IMR-90 (cell line): ENCODE results near the gene CD72. TPM values are rescaled to one million over a fixed set of nuclear protein-coding genes. Genes with fewer than 3 reads are reported as not detected.

ENCODE experiments used
- ATAC-seq: fragments of 200-7000 bp; cut with Tn5 transposase; 2 replicates; pipeline ENCODE4 v1.9.1; 2020; ENCODE audit warnings: low read depth, mild to moderate bottlenecking, moderate library complexity
- BruUV-seq: library from RNA; stranded (reverse); fragments of 400-500 nt; replicated peaks from 2 replicates; lab custom pipeline; 2021; lab: Mats Ljungman, UMichigan
- CTCF ChIA-PET: fragments of 300-600 bp; formaldehyde crosslinking; extraction: SDS; loops from one replicate; lab custom pipeline; 2021; ENCODE audit warnings: antibody characterized with exemption; lab: Yijun Ruan, JAX
- POLR2A ChIA-PET: fragments of 300-600 bp; sonication (Branson Sonifier 250); formaldehyde crosslinking; loops from one replicate; lab custom pipeline; 2022; ENCODE audit warnings: antibody characterized with exemption; ENCODE audit not compliant: unreplicated experiment; lab: Charles Lee
- DNase-seq: peaks from one replicate; pipeline ENCODE4 v3.0.0; 2013
- H2AFZ ChIP-seq: replicated peaks from 2 replicates; pipeline ENCODE3; 2013; ENCODE audit warnings: low read length, mild to moderate bottlenecking; ENCODE audit not compliant: poor library complexity
- H2AK5ac ChIP-seq: 2 replicates; pipeline ENCODE4 v1.6.1; 2013; ENCODE audit warnings: low read depth, low read length, inconsistent platforms
- H2AK9ac ChIP-seq: replicated peaks from 2 replicates; pipeline ENCODE3; 2013; ENCODE audit warnings: mild to moderate bottlenecking, low read depth, low read length, moderate library complexity; ENCODE audit not compliant: poor library complexity
- H2BK120ac ChIP-seq: 2 replicates; pipeline ENCODE4 v1.6.1; 2013; ENCODE audit warnings: low read depth, low read length, inconsistent platforms
- H2BK15ac ChIP-seq: 3 replicates; pipeline ENCODE4 v1.6.1; 2013; ENCODE audit warnings: low read depth, low read length, inconsistent platforms
- H2BK20ac ChIP-seq: 2 replicates; pipeline ENCODE4 v1.6.1; 2013; ENCODE audit warnings: low read depth, mild to moderate bottlenecking, inconsistent platforms, low read length, moderate library complexity
- H2BK5ac ChIP-seq: 2 replicates; pipeline ENCODE4 v1.6.1; 2013; ENCODE audit warnings: mild to moderate bottlenecking, low read depth, low read length, inconsistent platforms; ENCODE audit not compliant: poor library complexity, severe bottlenecking
- H3K14ac ChIP-seq: replicated peaks from 2 replicates; pipeline ENCODE4 v1.6.1; 2013; ENCODE audit warnings: low read depth, low read length, inconsistent platforms
- H3K18ac ChIP-seq: 2 replicates; pipeline ENCODE4 v1.6.1; 2013; ENCODE audit warnings: low read depth, low read length, control low read depth
- H3K23ac ChIP-seq: 2 replicates; pipeline ENCODE4 v1.6.1; 2013; ENCODE audit warnings: low read depth, low read length, inconsistent platforms
- H3K27ac ChIP-seq: 2 replicates; pipeline ENCODE4 v1.5.1; 2013; ENCODE audit warnings: mild to moderate bottlenecking, control low read depth, low read length; ENCODE audit not compliant: insufficient read depth
- H3K27me3 ChIP-seq: 2 replicates; pipeline ENCODE4 v1.6.1; 2013; ENCODE audit warnings: low read length; ENCODE audit not compliant: control insufficient read depth, insufficient read depth
- H3K36me3 ChIP-seq: 2 replicates; pipeline ENCODE4 v1.6.1; 2013; ENCODE audit warnings: low read length, mixed read lengths; ENCODE audit not compliant: control insufficient read depth, insufficient read depth
- H3K4ac ChIP-seq: 2 replicates; pipeline ENCODE4 v1.6.1; 2013; ENCODE audit warnings: low read depth, low read length, inconsistent platforms
- H3K4me1 ChIP-seq: 2 replicates; pipeline ENCODE4 v1.6.1; 2013; ENCODE audit warnings: low read length, mixed read lengths; ENCODE audit not compliant: control insufficient read depth, insufficient read depth
- H3K4me2 ChIP-seq: 2 replicates; pipeline ENCODE4 v1.6.1; 2013; ENCODE audit warnings: low read depth, mild to moderate bottlenecking, control low read depth, low read length, moderate library complexity
- H3K4me3 ChIP-seq: 2 replicates; pipeline ENCODE4 v1.5.1; 2013; ENCODE audit warnings: low read depth, mild to moderate bottlenecking, control low read depth, low read length, moderate library complexity; ENCODE audit not compliant: insufficient read depth
- H3K56ac ChIP-seq: 2 replicates; pipeline ENCODE4 v1.6.1; 2013; ENCODE audit warnings: low read length, inconsistent platforms; ENCODE audit not compliant: insufficient read depth; ENCODE audit errors: extremely low read depth
- H3K79me1 ChIP-seq, 2 experiments: 2 replicates each; pipeline ENCODE4 v1.6.1; 2013; ENCODE audit warnings: low read length in 2 of 2, inconsistent platforms in 1 of 2, low read depth in 1 of 2
- H3K9ac ChIP-seq: 2 replicates; pipeline ENCODE4 v1.6.1; 2013; ENCODE audit warnings: low read depth, low read length, control low read depth
- H3K9me1 ChIP-seq: 2 replicates; pipeline ENCODE4 v1.6.1; 2013; ENCODE audit warnings: low read length, inconsistent platforms; ENCODE audit not compliant: insufficient read depth
- H3K9me3 ChIP-seq: 2 replicates; pipeline ENCODE4 v1.6.1; 2013; ENCODE audit warnings: low read length; ENCODE audit not compliant: control insufficient read depth, insufficient read depth
- H4K20me1 ChIP-seq: 2 replicates; pipeline ENCODE4 v1.6.1; 2013; ENCODE audit warnings: low read length, inconsistent platforms; ENCODE audit not compliant: insufficient read depth
- H4K5ac ChIP-seq: 2 replicates; pipeline ENCODE4 v1.6.1; 2013; ENCODE audit warnings: mild to moderate bottlenecking, low read depth, low read length, control low read depth
- H4K8ac ChIP-seq, 2 experiments: 2 replicates each; pipeline ENCODE4 v1.6.1; 2013; ENCODE audit warnings: low read depth in 2 of 2, low read length in 2 of 2, control low read depth in 1 of 2, inconsistent platforms in 1 of 2
- H4K91ac ChIP-seq: 2 replicates; pipeline ENCODE4 v1.6.1; 2013; ENCODE audit warnings: low read depth, low read length, inconsistent platforms; ENCODE audit not compliant: insufficient read depth
- CEBPB ChIP-seq: IDR thresholded peaks from 2 replicates; pipeline ENCODE4 v1.6.1; 2012; ENCODE audit warnings: low read depth, low read length, improper control_type of control experiment
- MAZ ChIP-seq: IDR thresholded peaks from 2 replicates; pipeline ENCODE4 v1.6.1; 2012; ENCODE audit warnings: low read depth, mild to moderate bottlenecking, low read length, improper control_type of control experiment, moderate library complexity, borderline replicate concordance
- WGBS, 2 experiments: methylation state at CpG; one replicate each; pipeline versions ENCODE4 v1.1.5 to v1.1.7; 2013; ENCODE audit warnings: missing lambda C conversion rate in 2 of 2; ENCODE audit not compliant: insufficient read length in 1 of 2; ENCODE audit errors: extremely low coverage in 2 of 2; 5-methylcytosine and 5-hydroxymethylcytosine counted together
- dilution Hi-C: fragments of 300-500 bp; cut with HindIII; formaldehyde crosslinking; loops from one replicate; pipeline ENCODE4 v1.14.3; 2018; ENCODE audit warnings: low sequenced_read_pairs; ENCODE audit not compliant: unreplicated experiment
- in situ Hi-C: fragments of 300-500 bp; cut with MboI; formaldehyde crosslinking; loops from 3 replicates; pipeline ENCODE4 v1.14.3; 2019; ENCODE audit warnings: low sequenced_read_pairs, inconsistent platforms, mixed read lengths
- intact Hi-C: fragments of 100-400 bp; cut with micrococcal nuclease; formaldehyde crosslinking; loops from 2 replicates; pipeline ENCODE4 v1.10.0; 2022
- polyA plus RNA-seq, 3 experiments: library from polyadenylated mRNA; depleted of rRNA; stranded (reverse); fragments of >200 nt; gene quantifications; 2 replicates each; pipeline ENCODE4 v1.2.3, GENCODE V29; 2012; ENCODE audit warnings: low replicate concordance in 1 of 3
- total RNA-seq: library from RNA; depleted of rRNA; stranded (reverse); fragments of >200 nt; gene quantifications from 2 replicates; pipeline ENCODE4 v1.2.3, GENCODE V29; 2012

The CD72 gene
- total and polyA plus RNA-seq, 2 of the 4 experiments (the other 2 are of a cell fraction): 0.36 to 0.58 TPM

DNA sequence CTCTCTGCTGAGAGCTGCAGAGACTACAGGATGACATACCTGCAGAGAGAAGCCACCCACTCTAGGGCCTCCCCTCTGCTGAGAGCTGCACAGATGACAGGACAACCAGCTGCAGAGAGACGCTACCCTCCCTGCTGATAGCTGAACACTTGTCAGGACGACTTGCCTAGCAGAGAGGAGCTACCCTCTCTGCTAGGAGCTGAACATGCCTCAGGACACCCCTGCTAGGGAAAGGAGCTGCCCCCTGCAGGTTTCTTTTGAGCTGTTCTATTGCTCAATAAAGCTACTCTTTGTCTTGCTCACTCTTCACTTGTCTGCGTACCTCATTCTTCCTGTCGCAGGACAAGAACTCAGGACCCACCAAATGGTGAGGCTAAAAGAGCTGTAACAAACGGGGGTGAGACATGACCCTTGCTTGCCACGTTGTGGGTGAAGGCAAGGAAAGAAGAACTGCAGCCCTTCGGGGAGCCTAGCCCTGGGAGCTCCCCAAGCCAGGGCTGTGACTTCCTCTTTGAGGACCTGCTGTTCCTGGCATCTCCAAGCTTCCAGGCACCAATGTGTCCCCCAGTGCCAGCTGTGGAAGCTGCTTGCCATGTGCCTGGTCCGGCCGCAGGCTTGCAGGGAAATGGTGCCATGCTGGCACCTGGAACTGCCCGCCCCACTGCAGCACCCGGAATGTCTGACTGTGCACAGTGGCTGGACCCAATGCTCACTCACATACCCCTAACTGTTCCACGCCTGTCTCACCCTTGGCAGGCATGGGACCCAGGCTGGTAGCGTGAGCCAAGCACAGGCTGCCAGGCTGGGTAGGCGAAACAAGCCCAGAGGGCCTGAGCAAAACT is 18.2 kb downstream of the CD72 start:
- Histone ChIP-seq H4K91ac (no peak overlapping the region), H3K9me3 (no peaks in the 10 kb centered on the region; the same call in 1 of the 2 replicates), H2AFZ (no peak overlapping the region), H4K5ac (no peak overlapping the region), H2AK5ac (no peak overlapping the region), H2BK120ac (no peak overlapping the region), H3K4me2 (no peak overlapping the region), H3K14ac (no peak overlapping the region), H3K23ac (no peak overlapping the region), H3K79me1 (peaks cover 3 to 4% of the 10 kb centered on the region in 2 experiments; a peak in 1 of 4 replicates), H3K18ac (no peak overlapping the region), H3K36me3 (no peaks in the 10 kb centered on the region), H3K4ac (no peak overlapping the region), H2BK20ac (no peak overlapping the region), H3K4me3 (no peak overlapping the region), H3K27ac (no peak overlapping the region), H3K56ac (no peak overlapping the region), H4K8ac (no peak overlapping the region), H2BK5ac (no peak overlapping the region), H2BK15ac (no peak overlapping the region), H3K9me1 (no peaks in the 10 kb centered on the region), H3K9ac (no peak overlapping the region), H2AK9ac (no peak overlapping the region), H3K4me1 (peaks cover 3% of the 10 kb centered on the region; the same call in 1 of the 2 replicates), H3K27me3 (no peaks in the 10 kb centered on the region), H4K20me1 (no peaks in the 10 kb centered on the region)
- BruUV-seq: no TSS peak
- 70% methylated on average over 10 of the region's 14 CpGs; no CpG with 5 or more reads in 1 of the 2 experiments for WGBS, 2 experiments
- dilution Hi-C loops: no loop called here
- TF ChIP-seq CEBPB (peak; percentile 44; the same call in 1 of the 2 replicates), MAZ (no peak)
- CTCF ChIA-PET: interaction anchor here (0.9 kb wide), 1 partner anchor 35 kb away, joined by 3 read pairs; no protein-coding TSS in a partner anchor
- DNase-seq (no peak), ATAC-seq (no peak)
- intact Hi-C loops: loop anchor here (5.0 to 10.0 kb wide), 3 partner anchors 57 to 483 kb away; partner anchors contain the start of genes ATOSB, CCDC107, RMRP and TPM2
- POLR2A ChIA-PET: no interaction called here
- in situ Hi-C loops: no loop called here
